Spinal cord (tissue), 10 donors: Measurements from ENCODE around the gene ZNF554. TPM values are rescaled to one million over a fixed set of nuclear protein-coding genes. Genes with fewer than 3 reads are reported as not detected.

ENCODE experiments used
- DNase-seq, 6 donors: peaks; one replicate each; pipeline versions ENCODE4 v3.0.0 to v3.0.0-alpha.2; 2013 to 2015; ENCODE audit warnings: low spot score in 6 of 6, low read depth in 4 of 6
- H3K27ac ChIP-seq: one replicate; pipeline ENCODE4 v1.5.1; 2013; ENCODE audit warnings: low read depth, low read length, control low read depth
- H3K27me3 ChIP-seq: one replicate; pipeline ENCODE4 v1.6.1; 2013; ENCODE audit warnings: low read length; ENCODE audit not compliant: control insufficient read depth, insufficient read depth
- H3K36me3 ChIP-seq: one replicate; pipeline ENCODE4 v1.6.1; 2013; ENCODE audit warnings: low read length; ENCODE audit not compliant: control insufficient read depth, insufficient read depth
- H3K4me1 ChIP-seq: one replicate; pipeline ENCODE4 v1.6.1; 2013; ENCODE audit warnings: low read length; ENCODE audit not compliant: control insufficient read depth, insufficient read depth
- H3K4me3 ChIP-seq: one replicate; pipeline ENCODE4 v1.5.1; 2013; ENCODE audit warnings: low read depth, low read length, control low read depth
- H3K9me3 ChIP-seq: one replicate; pipeline ENCODE4 v1.6.1; 2013; ENCODE audit warnings: low read length; ENCODE audit not compliant: control insufficient read depth, insufficient read depth
- WGBS: methylation state at CpG from one replicate; pipeline ENCODE4 v1.1.5; 2013; ENCODE audit warnings: missing lambda C conversion rate; ENCODE audit not compliant: insufficient coverage; 5-methylcytosine and 5-hydroxymethylcytosine counted together
- polyA plus RNA-seq, 2 donors: library from polyadenylated mRNA; unstranded; fragments of 120-200 nt; gene quantifications; one replicate each; pipeline ENCODE4 v1.2.1, GENCODE V29; 2013; ENCODE audit not compliant: insufficient read length in 2 of 2
- total RNA-seq, 2 donors: library from RNA; depleted of rRNA in 1 of 2; stranded (reverse); fragments of 120-200 nt in 1 of 2; fragments of >200 nt in 1 of 2; gene quantifications; one replicate each; pipeline versions ENCODE4 v1.2.3 to v1.2.4, GENCODE V29; 2013 to 2014
- donor health status: healthy.

ZNF554 gene
- total and polyA plus RNA-seq, 4 donors, result 10.0 to 14.7 (median 11.2) TPM

DNA sequence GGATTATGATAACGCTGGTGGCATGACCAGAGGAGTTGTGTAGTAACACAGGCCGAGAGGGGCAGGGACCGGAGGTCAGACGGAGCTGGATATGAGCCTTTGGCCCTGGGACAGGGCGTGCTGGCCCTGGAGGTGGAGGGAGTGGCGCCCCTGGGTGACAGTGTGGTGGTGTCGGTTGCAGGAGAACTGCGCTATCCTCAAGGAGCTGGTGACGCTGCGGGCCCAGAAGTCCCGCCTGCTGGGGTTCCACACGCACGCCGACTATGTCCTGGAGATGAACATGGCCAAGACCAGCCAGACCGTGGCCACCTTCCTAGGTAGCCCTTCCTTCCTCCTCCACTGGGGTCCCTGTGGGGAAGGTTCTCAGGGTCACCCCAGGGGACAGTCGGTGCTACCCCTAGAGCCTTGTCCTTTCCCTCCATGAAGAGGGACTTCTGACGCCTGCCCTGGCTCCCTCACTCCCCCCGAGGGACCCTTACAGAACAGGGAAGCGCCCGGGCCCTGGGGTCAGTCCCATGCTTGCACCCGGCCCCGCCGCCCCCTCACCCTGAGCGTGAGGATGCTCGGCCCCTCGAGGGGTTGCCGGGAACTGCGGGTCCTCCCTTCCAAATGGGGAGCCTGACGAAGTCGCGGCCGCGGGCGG lies 12.8 kb upstream of the ZNF554 start:
- WGBS, result 97% methylated on average over 30 of the region's 34 CpGs
- Histone ChIP-seq H3K27ac (no peak overlapping the region), H3K4me3 (no peak overlapping the region), H3K9me3 (no peaks in the 10 kb centered on the region), H3K4me1 (no peaks in the 10 kb centered on the region), H3K27me3 (no peaks in the 10 kb centered on the region), H3K36me3 (peaks cover 100% of the 10 kb centered on the region)
- no peak for DNase-seq

DNA sequence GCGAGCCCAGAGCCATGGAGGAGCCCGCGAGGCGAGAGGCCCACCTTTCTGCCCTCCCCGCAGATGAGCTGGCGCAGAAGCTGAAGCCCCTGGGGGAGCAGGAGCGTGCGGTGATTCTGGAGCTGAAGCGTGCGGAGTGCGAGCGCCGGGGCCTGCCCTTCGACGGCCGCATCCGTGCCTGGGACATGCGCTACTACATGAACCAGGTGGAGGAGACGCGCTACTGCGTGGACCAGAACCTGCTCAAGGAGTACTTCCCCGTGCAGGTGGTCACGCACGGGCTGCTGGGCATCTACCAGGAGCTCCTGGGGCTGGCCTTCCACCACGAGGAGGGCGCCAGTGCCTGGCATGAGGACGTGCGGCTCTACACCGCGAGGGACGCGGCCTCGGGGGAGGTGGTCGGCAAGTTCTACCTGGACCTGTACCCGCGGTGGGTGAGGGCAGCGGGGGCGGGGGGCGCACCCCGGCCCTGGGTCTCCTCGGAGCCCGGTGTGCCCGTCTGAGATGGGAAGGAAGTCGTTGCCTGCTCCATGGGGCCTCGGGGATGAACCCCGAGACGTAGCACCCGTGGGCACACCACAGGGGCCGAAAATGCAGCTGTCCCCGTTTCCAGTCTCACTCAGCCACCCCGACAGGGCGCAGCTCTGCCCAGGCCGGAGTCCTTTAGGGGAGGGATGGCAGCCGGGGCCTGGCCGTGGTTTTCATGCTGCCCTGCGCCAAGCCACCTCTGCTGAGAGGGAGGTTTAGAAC lies 12.1 kb upstream of the ZNF554 start:
- 96% methylated on average over 56 of the region's 56 CpGs for WGBS
- DNase-seq, result no peak
- no peaks in the 10 kb centered on the region for H3K9me3 ChIP-seq
- H3K4me3 ChIP-seq, result no peak overlapping the region
- H3K27me3 ChIP-seq, result no peaks in the 10 kb centered on the region
- H3K27ac ChIP-seq, result no peak overlapping the region
- no peaks in the 10 kb centered on the region for H3K4me1 ChIP-seq
- H3K36me3 ChIP-seq, result peaks cover 100% of the 10 kb centered on the region

DNA sequence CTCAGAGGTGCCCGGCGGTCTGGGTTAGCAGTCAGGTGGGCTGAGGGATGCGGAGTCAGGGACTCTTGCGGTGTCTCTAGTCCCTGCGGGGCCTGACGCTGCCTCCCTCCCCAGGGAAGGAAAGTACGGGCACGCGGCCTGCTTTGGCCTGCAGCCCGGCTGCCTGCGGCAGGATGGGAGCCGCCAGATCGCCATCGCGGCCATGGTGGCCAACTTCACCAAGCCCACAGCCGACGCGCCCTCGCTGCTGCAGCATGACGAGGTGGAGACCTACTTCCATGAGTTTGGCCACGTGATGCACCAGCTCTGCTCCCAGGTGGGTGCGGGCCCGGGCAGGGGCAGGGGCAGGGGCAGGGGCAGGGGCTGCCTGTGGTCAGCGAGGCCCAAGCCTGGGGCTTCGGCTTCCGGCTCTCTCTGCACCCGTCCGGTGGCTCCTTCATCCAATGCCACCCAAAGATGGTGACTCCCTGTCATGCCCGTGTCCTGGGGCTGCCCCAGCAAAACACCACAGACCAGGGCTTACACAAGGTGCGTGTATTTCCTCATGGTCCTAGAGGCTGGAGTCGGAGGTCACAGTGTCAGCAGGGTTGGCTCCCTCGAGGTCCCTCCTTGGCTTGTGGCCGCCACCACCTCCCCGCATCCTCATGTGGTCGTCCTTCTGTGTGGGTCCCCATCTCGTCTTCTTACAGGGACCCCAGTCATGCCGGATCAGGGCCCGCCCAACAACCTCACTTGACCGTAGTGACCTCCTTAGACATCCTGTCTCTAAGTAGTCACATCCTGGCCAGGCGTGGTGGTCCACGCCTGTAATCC lies 11.3 kb upstream of the ZNF554 start:
- 95% methylated on average over 41 of the region's 41 CpGs for WGBS
- Histone ChIP-seq H3K27me3 (no peaks in the 10 kb centered on the region), H3K9me3 (no peaks in the 10 kb centered on the region)

DNA sequence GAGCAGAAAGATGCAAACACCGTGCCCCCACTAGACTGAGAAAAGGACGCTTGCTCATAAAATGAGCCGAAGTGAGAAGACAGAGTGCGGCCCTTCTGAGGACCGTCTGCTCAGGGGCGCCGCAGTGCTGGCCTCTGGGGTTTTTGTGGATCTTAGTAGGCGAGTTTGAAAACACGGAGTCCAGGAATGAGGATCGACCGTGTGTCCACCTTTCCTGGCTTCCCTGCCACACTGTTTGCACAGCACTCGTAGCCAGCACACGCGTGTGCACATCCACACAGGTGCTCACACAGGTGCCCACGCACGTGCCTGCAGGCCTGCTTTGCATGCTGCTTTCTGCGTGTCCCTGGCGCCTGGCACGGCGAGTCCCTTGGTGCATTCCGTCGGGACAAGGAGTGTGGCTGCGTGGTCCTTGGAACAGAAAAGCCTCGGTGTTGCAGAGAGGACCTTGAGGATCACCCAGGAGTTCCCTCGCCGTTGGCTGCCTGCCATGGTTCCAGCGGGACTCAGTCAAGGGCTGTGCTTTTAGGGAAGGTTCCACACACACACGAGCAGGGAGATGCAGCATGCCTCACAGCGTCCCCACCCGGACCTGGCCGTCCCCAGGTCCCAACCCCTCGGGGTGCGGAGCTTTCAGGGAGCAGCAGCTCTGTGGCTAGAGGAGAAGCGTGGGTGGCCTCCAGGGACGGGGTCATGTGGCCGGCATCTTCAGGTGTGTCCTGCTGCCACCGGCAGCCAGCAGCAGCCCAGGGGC lies 10.1 kb upstream of the ZNF554 start:
- Histone ChIP-seq H3K4me1 (no peaks in the 10 kb centered on the region), H3K4me3 (no peak overlapping the region), H3K36me3 (peaks cover 100% of the 10 kb centered on the region), H3K9me3 (no peaks in the 10 kb centered on the region), H3K27ac (no peak overlapping the region), H3K27me3 (no peaks in the 10 kb centered on the region)
- DNase-seq, result no peak
- WGBS, result 89% methylated on average over 37 of the region's 37 CpGs

More for the DNA sequence above, 11.3 kb upstream of the ZNF554 start:
- no peak for DNase-seq
- H3K36me3 ChIP-seq, result peaks cover 100% of the 10 kb centered on the region
- no peak overlapping the region for H3K4me3 ChIP-seq
- H3K27ac ChIP-seq, result no peak overlapping the region
- H3K4me1 ChIP-seq, result no peaks in the 10 kb centered on the region

DNA sequence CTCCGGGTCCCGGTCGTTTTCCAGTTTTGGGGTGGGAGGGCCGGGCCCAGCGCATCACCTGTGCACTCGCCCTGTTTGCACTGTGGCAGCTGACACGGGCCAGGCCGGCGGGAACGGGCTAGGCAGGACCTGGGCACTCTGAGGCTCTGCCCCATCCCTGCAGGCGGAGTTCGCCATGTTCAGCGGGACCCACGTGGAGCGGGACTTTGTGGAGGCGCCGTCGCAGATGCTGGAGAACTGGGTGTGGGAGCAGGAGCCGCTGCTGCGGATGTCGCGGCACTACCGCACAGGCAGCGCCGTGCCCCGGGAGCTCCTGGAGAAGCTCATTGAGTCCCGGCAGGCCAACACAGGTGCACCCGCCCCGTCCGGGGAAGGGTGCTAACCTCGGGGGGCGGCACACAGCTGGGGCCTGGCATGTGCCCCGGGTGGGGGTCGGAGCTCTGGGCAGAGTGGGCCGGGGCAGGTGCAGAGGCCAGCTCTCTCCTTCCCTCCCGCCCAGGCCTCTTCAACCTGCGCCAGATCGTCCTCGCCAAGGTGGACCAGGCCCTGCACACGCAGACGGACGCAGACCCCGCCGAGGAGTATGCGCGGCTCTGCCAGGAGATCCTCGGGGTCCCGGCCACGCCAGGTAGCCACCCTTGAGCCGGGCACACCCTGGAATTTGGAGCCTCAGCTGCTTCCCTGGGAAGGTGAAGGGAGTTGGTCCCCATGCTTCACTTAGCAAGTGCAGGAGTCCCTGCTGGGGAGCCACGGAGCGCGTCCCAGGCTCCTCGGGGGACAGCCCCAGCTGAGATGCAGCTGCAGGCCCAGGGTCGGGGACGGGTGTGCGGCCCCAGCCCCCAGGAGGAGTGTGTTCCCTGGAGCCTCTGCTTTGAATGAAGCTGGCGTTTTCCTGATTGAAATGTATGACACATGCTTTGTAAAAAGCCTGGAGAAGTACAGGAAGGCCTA lies 9.3 kb upstream of the ZNF554 start:
- no peak for DNase-seq
- Histone ChIP-seq H3K9me3 (no peaks in the 10 kb centered on the region), H3K4me3 (no peak overlapping the region), H3K36me3 (peaks cover 100% of the 10 kb centered on the region), H3K4me1 (no peaks in the 10 kb centered on the region), H3K27me3 (no peaks in the 10 kb centered on the region), H3K27ac (no peak overlapping the region)
- WGBS, result 94% methylated on average over 55 of the region's 58 CpGs

DNA sequence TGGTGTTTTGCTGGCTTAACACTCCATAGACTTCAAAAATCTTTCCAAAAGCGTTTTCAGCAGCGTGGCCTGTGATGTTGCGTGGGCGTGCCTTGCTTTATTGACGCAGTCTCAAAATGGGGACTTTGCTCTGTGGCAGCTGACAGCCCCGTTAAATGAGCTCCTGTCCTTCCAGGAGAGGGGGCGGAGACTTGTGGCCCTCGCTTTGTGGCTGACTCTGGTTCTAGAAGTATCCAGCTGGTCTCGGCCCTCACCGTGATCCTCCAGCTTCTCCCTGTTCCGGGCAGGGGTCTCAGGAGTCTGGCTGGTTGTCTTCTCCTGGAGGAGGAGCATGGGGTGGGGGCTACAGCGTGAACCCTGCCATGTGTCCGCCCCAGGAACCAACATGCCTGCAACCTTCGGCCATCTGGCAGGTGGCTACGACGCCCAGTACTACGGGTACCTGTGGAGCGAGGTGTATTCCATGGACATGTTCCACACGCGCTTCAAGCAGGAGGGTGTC lies 8.4 kb upstream of the ZNF554 start:
- no peak for DNase-seq
- H3K27ac ChIP-seq, result no peak overlapping the region
- H3K4me3 ChIP-seq, result no peak overlapping the region
- no peaks in the 10 kb centered on the region for H3K4me1 ChIP-seq
- H3K9me3 ChIP-seq, result no peaks in the 10 kb centered on the region
- 95% methylated on average over 20 of the region's 20 CpGs for WGBS
- H3K27me3 ChIP-seq, result no peaks in the 10 kb centered on the region
- peaks cover 100% of the 10 kb centered on the region for H3K36me3 ChIP-seq

DNA sequence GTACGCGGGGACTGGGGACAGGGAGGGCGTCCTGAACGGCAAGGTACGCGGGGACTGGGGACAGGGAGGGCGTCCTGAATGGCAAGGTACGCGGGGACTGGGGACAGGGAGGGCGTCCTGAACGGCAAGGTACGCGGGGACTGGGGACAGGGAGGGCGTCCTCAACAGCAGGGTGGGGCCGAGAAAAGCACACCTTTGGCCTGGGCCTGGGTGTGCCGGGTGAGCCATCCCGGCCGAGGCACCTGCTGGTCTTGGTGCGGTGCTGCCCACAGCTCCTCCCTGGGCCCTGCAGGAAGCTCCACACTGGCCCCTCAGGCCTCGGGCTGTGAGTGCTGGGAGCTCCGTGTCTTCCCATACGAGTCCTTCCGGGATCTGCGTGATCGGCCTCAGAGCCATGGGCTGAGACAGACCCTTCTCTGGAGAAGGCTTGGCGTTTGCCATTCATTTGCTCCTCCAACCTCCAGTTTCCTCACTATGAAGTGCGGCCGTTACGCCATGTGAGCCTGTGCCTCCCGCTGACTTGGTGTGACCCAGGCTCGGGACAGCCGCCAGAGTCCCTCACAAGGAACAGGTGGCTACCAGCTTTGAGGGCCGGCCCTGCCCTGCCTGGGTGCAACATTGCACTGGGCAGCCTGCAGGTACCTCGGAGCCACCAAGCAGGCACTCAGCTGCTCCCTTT lies 7.8 kb upstream of the ZNF554 start:
- DNase-seq, result no peak
- WGBS, result 92% methylated on average over 34 of the region's 34 CpGs
- no peaks in the 10 kb centered on the region for H3K9me3 ChIP-seq
- no peak overlapping the region for H3K4me3 ChIP-seq
- H3K4me1 ChIP-seq, result no peaks in the 10 kb centered on the region
- H3K36me3 ChIP-seq, result peaks cover 95% of the 10 kb centered on the region
- no peak overlapping the region for H3K27ac ChIP-seq
- no peaks in the 10 kb centered on the region for H3K27me3 ChIP-seq

DNA sequence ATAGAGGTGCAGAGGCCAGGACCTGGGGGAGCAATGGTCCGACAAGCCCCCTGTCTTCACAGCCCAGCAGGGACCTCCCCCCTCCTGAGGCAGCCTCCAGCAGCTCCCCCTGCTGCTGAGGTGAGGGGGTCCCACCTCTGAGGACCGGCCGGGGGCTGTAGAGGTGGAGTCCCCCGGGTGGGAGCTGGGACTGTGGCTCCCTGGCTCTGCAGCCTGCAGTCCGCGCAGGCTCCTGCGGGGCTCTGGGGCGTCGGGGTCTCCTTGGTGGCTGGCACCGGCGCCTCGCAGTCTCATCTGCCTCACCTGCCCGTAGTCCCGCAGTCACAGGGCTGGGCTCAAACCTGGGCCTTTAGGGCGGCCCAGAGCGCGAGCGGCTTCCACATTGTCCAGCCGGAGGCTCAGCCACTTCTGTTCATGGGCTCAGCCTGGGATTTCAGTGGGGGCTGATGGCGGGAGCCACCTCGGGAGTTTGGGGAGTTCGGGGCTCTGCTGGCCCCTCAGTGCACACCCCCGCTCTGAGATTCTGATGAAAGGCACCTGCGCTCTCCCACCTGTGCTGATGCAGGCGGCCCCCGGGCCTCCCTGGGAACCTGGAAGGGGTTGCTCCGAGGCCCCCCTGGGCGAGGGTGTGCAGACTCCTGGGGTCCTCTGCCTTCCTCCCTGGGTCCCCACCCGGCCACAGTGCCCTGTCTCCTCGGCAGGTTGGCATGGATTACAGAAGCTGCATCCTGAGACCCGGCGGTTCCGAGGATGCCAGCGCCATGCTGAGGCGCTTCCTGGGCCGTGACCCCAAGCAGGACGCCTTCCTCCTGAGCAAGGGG lies 7.0 kb upstream of the ZNF554 start:
- Histone ChIP-seq H3K27me3 (no peaks in the 10 kb centered on the region), H3K36me3 (peaks cover 88% of the 10 kb centered on the region), H3K9me3 (no peaks in the 10 kb centered on the region), H3K27ac (no peak overlapping the region), H3K4me1 (no peaks in the 10 kb centered on the region), H3K4me3 (no peak overlapping the region)
- no peak for DNase-seq
- 93% methylated on average over 36 of the region's 37 CpGs for WGBS
